ENCODE data around the gene MAD2L2. TPM values are rescaled to one million over a fixed set of nuclear protein-coding genes. Genes with fewer than 3 reads are reported as not detected.

Gene MAD2L2
- total RNA-seq, 1 experiment from 2014 or later, result 283 TPM

GRCh38 chr1:11691928-11692711 lies 11.2 kb upstream of the MAD2L2 start (continued):
- no peak for TF ChIP-seq ERG (CRISPR knock-in tag; IDR thresholded peaks at IDR 0.05)

DNA sequence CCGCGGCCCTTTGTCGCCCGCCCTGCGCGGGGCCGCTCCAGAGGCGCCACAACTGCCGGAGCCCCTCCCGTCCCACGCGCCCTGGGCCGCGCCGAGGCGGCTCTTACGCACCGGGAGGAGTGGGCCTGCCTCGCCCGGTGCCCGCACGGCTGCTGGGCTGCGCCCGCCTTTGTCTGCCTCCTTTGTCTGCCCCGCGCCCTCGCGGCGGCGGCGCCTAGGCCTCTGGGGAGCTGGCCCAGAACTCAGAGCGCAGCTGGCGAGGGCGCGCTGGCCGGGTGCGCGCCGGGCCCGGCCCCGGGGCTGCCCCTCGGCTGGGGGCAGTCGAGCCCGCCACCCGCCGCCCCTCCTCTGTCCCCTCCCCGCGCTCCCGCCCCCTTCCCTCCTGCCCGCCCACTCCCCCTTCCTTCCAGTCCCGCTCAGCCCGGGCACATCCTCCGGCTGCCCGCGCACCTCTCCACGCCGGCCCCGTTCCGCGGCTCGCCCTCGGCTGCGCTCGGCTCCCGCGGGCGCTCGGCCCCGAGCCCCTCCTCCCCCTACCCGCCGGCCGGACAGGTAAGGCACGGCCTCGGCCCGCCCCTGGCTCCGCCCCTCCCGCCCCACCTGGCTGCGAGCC lies 10.5 kb upstream of the MAD2L2 start, which contains the start of gene DRAXIN:
TSS of gene DRAXIN (plus strand) at position 409 of the 613 bp plus-strand sequence. CDS start 14,549 bp downstream, outside the sequence.
- Mint-ChIP-seq H3K27ac (peak within 1 kb of the TSS; percentile 94), H3K9me3 (no peaks in the 10 kb centered on the region), H3K36me3 (peaks cover 9% of the 10 kb centered on the region), H3K4me1 (peaks cover 59% of the 10 kb centered on the region), H3K27me3 (ENCODE audit: low read depth) (no peaks in the 10 kb centered on the region), H3K4me3 (peak within 1 kb of the TSS; percentile 89)
- POLR2A ChIA-PET, result interaction anchor here (1.9 to 4.4 kb wide), 3 partner anchors 9 to 26 kb away, joined by 6 to 52 read pairs (median 27); partner anchors contain the start of genes FBXO6 and MAD2L2
- ATAC-seq (peak; percentile 82), DNase-seq (ENCODE audit: low spot score) (peak; percentile 86)
- CTCF ChIA-PET, result interaction anchor here (0.8 to 2.9 kb wide), 11 partner anchors 9 to 93 kb away, joined by 3 to 21 read pairs (median 5); partner anchors contain the start of genes FBXO6 and MAD2L2
- TF ChIP-seq RORB (CRISPR knock-in tag; IDR thresholded peaks at IDR 0.05) (no peak), ATF6 (CRISPR knock-in tag; IDR thresholded peaks at IDR 0.05) (no peak), ZBTB21 (CRISPR knock-in tag; IDR thresholded peaks at IDR 0.05; ENCODE audit: borderline replicate concordance) (no peak), IRF1 (CRISPR knock-in tag; IDR thresholded peaks at IDR 0.05) (no peak), SOX15 (CRISPR knock-in tag; IDR thresholded peaks at IDR 0.05) (no peak), FOXJ3 (CRISPR knock-in tag; IDR thresholded peaks at IDR 0.05; ENCODE audit: borderline replicate concordance) (no peak), ZNF512 (CRISPR knock-in tag; IDR thresholded peaks at IDR 0.05; ENCODE audit: borderline replicate concordance) (no peak), TCF7 (CRISPR knock-in tag; IDR thresholded peaks at IDR 0.05; ENCODE audit: low read depth) (no peak), RELA (CRISPR knock-in tag; IDR thresholded peaks at IDR 0.05; ENCODE audit: borderline replicate concordance) (no peak), MAX (CRISPR knock-in tag; IDR thresholded peaks at IDR 0.05) (peak; percentile 15; the same call in 1 of the 2 replicates), NFE2L1 (CRISPR knock-in tag; IDR thresholded peaks at IDR 0.05) (no peak), NFATC4 (CRISPR knock-in tag; IDR thresholded peaks at IDR 0.05) (no peak), ETV6 (CRISPR knock-in tag; IDR thresholded peaks at IDR 0.05) (no peak), ERG (CRISPR knock-in tag; IDR thresholded peaks at IDR 0.05) (no peak), ATF1 (CRISPR knock-in tag; IDR thresholded peaks at IDR 0.05) (no peak)
- TF ChIP-seq, protein P1, sequence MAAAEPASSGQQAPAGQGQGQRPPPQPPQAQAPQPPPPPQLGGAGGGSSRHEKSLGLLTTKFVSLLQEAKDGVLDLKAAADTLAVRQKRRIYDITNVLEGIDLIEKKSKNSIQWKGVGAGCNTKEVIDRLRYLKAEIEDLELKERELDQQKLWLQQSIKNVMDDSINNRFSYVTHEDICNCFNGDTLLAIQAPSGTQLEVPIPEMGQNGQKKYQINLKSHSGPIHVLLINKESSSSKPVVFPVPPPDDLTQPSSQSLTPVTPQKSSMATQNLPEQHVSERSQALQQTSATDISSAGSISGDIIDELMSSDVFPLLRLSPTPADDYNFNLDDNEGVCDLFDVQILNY (CRISPR knock-in tag; IDR thresholded peaks at IDR 0.05), result no peak
- TF ChIP-seq, protein P2, sequence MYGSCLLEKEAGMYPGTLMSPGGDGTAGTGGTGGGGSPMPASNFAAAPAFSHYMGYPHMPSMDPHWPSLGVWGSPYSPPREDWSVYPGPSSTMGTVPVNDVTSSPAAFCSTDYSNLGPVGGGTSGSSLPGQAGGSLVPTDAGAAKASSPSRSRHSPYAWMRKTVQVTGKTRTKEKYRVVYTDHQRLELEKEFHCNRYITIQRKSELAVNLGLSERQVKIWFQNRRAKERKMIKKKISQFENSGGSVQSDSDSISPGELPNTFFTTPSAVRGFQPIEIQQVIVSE (CRISPR knock-in tag; IDR thresholded peaks at IDR 0.05; ENCODE audit: borderline replicate concordance), result no peak
- TF ChIP-seq, protein P3, sequence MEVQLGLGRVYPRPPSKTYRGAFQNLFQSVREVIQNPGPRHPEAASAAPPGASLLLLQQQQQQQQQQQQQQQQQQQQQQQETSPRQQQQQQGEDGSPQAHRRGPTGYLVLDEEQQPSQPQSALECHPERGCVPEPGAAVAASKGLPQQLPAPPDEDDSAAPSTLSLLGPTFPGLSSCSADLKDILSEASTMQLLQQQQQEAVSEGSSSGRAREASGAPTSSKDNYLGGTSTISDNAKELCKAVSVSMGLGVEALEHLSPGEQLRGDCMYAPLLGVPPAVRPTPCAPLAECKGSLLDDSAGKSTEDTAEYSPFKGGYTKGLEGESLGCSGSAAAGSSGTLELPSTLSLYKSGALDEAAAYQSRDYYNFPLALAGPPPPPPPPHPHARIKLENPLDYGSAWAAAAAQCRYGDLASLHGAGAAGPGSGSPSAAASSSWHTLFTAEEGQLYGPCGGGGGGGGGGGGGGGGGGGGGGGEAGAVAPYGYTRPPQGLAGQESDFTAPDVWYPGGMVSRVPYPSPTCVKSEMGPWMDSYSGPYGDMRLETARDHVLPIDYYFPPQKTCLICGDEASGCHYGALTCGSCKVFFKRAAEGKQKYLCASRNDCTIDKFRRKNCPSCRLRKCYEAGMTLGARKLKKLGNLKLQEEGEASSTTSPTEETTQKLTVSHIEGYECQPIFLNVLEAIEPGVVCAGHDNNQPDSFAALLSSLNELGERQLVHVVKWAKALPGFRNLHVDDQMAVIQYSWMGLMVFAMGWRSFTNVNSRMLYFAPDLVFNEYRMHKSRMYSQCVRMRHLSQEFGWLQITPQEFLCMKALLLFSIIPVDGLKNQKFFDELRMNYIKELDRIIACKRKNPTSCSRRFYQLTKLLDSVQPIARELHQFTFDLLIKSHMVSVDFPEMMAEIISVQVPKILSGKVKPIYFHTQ (CRISPR knock-in tag; IDR thresholded peaks at IDR 0.05), result no peak
- TF ChIP-seq, protein P4, sequence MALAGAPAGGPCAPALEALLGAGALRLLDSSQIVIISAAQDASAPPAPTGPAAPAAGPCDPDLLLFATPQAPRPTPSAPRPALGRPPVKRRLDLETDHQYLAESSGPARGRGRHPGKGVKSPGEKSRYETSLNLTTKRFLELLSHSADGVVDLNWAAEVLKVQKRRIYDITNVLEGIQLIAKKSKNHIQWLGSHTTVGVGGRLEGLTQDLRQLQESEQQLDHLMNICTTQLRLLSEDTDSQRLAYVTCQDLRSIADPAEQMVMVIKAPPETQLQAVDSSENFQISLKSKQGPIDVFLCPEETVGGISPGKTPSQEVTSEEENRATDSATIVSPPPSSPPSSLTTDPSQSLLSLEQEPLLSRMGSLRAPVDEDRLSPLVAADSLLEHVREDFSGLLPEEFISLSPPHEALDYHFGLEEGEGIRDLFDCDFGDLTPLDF (CRISPR knock-in tag; IDR thresholded peaks at IDR 0.05), result no peak
